ENCODE measurements around the gene SEC22C.

- TF ChIP-seq CTCF (IDR thresholded peaks at IDR 0.05; ENCODE audit: insufficient read depth, low read length, poor library complexity, severe bottlenecking) (no peak), EZH2phosphoT487 (conservative IDR thresholded peaks at IDR 0.05; ENCODE audit: low read length) (no peak)
Observed at GRCh38 chr3:42516443-42516842, 65.3 kb downstream of the SEC22C start.
